Epithelial cell of esophagus (primary cell): Measurements from ENCODE around the gene PPP4R3A.
"Not testable (repeated sequence)": the region's sequence is repeated elsewhere in the genome, so short reads cannot be mapped to it uniquely, and the experiment has no call there.

Experiments
- DNase-seq: peaks from one replicate; pipeline ENCODE4 v3.0.0; 2010; ENCODE audit warnings: low read depth
- H3K4me3 ChIP-seq: 2 replicates; pipeline ENCODE4 v1.5.1; 2011; ENCODE audit warnings: mild to moderate bottlenecking, low read length, control low read depth
- TF ChIP-seq, protein P1 (sequence below): IDR thresholded peaks from 2 replicates; pipeline ENCODE4 v1.5.1; 2011; ENCODE audit warnings: low read depth, mild to moderate bottlenecking, low read length, control low read depth, inconsistent platforms; ENCODE audit not compliant: insufficient read depth; ENCODE audit errors: missing control alignments

Gene PPP4R3A

DNA sequence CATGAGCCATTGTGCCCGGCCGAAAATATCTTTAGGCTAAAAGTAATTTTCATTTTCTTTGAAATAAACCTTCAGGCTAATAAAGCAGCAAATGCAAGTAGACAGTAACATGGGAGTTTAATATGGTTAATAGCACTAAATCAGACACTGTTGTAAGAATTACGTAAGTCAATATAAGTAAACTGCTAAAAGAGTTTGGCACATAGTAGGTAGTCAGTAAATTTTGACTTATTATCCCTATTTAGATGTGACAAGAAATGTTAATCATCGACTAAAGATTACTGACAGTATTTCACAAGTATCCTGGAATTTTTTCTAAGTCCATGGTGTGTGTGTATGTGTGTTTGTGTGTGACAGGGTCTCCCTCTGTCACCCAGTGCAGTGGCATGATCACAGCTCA lies 3.9 kb downstream of the PPP4R3A start:
- DNase-seq: no peak
- no peak overlapping the region for H3K4me3 ChIP-seq

DNA sequence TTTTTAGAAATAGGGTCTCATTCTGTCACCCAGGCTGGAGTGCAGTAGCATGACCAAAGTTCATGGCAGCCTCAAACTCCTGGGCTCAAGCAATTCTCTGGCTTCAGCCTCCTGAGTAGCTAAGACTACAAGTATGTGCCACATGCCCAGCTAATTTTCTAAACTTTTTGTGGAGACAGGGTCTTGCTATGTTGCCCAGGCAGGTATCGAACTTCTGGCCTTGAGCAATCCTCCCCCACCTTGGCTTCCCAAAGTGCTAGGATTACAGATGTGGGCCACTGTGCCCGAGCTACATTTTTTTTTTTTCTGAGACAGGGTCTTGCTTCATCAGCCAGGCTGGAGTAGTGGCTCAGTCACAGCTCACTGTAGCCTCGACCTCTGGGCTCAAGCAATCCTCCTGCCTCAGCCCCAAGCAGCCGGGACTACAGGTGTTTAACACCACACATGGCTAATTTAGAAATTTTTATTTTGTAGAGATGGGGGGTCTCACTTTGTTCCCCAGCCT lies 7.1 kb downstream of the PPP4R3A start:
- H3K4me3 ChIP-seq: no peak overlapping the region
- TF ChIP-seq, protein P1, sequence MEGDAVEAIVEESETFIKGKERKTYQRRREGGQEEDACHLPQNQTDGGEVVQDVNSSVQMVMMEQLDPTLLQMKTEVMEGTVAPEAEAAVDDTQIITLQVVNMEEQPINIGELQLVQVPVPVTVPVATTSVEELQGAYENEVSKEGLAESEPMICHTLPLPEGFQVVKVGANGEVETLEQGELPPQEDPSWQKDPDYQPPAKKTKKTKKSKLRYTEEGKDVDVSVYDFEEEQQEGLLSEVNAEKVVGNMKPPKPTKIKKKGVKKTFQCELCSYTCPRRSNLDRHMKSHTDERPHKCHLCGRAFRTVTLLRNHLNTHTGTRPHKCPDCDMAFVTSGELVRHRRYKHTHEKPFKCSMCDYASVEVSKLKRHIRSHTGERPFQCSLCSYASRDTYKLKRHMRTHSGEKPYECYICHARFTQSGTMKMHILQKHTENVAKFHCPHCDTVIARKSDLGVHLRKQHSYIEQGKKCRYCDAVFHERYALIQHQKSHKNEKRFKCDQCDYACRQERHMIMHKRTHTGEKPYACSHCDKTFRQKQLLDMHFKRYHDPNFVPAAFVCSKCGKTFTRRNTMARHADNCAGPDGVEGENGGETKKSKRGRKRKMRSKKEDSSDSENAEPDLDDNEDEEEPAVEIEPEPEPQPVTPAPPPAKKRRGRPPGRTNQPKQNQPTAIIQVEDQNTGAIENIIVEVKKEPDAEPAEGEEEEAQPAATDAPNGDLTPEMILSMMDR: no peak
- DNase-seq: no peak

More for the DNA sequence above, 3.9 kb downstream of the PPP4R3A start:
- TF ChIP-seq, protein P1: no peak

DNA sequence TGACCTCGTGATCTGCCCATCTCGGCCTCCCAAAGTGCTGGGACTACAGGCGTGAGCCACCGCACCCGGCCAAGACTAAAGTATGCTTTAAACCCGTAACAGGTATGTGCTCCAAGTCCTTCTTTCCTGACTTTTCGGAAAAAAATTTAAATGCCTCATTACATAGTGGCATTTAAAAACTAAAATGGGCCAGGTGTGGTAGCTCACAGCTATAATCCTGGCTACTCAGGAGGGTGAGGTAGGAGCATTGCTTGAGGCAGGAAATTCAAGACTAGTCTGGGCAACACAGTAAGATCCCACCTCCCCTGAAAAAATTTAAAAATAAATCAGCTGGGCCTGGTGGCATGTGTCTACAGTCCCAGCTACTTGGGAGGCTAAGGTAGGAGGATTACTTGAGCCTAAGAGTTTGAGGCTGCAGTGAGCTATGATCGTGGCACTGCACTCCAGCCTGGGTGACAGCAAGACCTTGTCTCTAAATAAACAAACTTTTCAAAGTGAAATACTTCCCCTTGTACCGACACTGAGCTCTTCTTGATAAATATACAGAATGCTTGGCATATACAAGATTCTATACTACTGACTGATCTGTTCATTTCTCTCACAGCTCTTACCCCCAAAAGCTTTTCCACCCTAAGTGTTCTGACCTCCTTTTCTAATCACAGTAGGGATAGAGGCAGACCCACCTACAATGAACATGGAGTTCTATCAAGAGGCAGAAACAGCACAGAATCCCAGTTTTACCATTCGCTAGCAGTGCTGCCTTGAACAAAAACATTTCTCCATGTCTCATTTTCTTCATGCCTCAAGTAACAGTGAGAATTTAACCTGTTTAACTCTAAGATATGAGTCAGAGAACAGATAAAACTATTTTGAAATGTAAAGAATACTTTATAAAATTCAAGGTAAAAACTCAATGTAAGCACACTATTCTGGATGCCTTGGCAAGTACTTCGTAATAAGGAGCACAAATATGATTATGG lies 7.9 kb downstream of the PPP4R3A start:
- TF ChIP-seq, protein P1: no peak
- DNase-seq: no peak

DNA sequence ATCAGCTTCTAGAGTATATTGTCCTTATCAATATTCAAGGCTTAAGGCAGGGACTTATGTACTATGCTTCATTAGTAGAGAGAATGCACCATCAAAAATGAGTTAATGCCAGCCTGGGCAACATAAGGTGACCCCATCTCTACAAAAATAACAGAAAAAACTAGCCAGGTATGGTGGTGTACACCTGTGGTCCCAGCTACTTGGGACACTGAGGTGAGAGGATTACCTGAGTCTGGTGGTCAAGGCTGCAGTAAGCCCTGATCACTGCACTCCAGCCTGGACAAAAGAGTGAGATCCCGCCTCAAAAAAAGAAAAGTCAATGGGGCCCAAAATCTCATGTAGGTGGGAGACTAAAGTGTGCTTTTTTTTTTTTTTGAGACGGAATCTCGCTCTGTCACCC lies 8.8 kb downstream of the PPP4R3A start:
- TF ChIP-seq, protein P1: no peak
- no peak overlapping the region for H3K4me3 ChIP-seq
- no peak for DNase-seq

More for the DNA sequence above, 7.9 kb downstream of the PPP4R3A start:
- no peak overlapping the region for H3K4me3 ChIP-seq

DNA sequence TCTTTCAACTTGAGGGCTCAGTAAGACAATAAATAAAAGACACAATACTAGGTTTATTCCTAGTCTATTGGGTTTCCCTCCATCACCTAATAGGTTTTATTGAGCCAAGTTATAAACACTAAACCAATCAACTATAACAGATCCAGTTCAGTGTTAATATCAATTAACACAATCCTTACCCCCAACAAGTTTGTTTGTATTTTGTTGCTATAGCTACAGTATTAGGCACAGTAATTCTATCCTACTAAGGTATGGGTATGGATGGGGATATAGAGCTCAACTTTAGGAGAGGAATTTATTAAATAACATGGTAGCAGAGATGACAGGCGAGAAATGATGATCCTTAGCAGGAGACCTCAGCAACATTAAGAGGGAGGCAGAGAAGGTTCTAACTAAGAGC lies 13.3 kb downstream of the PPP4R3A start:
- TF ChIP-seq, protein P1: no peak
- no peak overlapping the region for H3K4me3 ChIP-seq
- DNase-seq: no peak

DNA sequence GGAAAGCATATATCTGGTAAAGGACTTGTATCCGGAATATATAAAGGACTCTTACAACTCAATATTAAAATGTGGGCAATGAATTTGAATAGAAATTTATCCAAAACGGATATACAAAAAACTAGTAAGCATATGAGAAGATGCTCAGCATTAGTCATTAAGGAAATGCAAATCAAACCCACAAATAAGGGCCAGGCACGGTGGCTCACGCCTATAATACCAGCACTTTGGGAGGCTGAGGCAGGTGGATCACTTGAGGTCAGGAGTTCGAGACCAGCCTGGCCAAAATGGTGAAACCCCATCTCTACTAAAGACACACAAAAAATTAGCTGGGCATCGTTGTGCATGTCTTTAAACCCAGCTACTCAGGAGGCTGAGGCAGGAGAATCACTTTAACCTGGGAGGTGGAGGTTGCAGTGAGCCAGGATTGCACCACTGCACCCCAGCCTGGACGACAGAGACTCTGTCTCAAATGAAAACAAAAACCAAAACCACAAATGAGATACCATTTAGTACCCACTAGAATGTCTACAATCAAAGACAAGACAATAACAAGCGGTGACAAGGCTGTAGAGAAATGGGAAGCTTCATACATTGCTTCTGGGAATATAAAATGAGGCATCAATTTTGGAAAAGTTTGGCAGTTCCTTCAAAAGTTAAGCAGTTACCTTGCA lies 15.6 kb downstream of the PPP4R3A start:
- not testable (repeated sequence) for DNase-seq, H3K4me3 ChIP-seq

DNA sequence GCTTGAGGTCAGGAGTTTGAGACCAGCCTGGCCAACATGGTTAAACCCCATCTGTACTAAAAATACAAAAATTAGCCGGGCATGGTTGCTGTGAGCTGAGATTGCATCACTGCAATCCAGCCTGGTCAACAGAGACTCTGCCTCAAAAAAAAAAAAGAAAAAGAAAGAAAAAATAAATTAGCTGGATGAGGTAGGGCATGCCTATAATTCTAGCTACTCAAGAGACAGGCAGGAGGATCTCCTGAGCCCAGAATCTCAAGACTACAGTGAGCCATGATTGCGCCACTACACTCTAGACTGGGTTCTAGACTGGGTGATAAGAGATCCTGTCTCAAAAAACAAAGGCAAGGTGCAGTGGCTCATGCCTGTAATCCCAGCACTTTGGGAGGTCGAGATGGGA lies 16.9 kb downstream of the PPP4R3A start:
- TF ChIP-seq, protein P1: no peak
- no peak overlapping the region for H3K4me3 ChIP-seq
- no peak for DNase-seq
